H9 (cell line): ENCODE results near the gene TNFRSF18. TPM values are rescaled to one million over a fixed set of nuclear protein-coding genes. Genes with fewer than 3 reads are reported as not detected.

Source experiments
- DNase-seq: peaks from one replicate; pipeline ENCODE4 v3.0.0-alpha.2; 2017
- H2AFZ ChIP-seq: one replicate; pipeline ENCODE4 v1.6.1; 2013; ENCODE audit warnings: mild to moderate bottlenecking, low read length, control low read depth, moderate library complexity
- H2AK5ac ChIP-seq: 2 replicates; pipeline ENCODE4 v1.6.1; 2013; ENCODE audit warnings: low read length, control low read depth, mixed read lengths; ENCODE audit not compliant: insufficient read length
- H2BK120ac ChIP-seq: one replicate; pipeline ENCODE4 v1.6.1; 2013; ENCODE audit warnings: low read depth, mild to moderate bottlenecking, low read length, control low read depth, inconsistent platforms; ENCODE audit not compliant: poor library complexity, severe bottlenecking
- H2BK12ac ChIP-seq: 2 replicates; pipeline ENCODE4 v1.6.1; 2013; ENCODE audit warnings: low read length, control low read depth, mixed read lengths, low read depth; ENCODE audit not compliant: insufficient read length
- H2BK15ac ChIP-seq: 2 replicates; pipeline ENCODE4 v1.6.1; 2013; ENCODE audit warnings: low read depth, low read length, control low read depth
- H2BK20ac ChIP-seq: one replicate; pipeline ENCODE4 v1.6.1; 2013; ENCODE audit warnings: low read depth, mild to moderate bottlenecking, low read length, control low read depth, inconsistent platforms; ENCODE audit not compliant: poor library complexity, severe bottlenecking
- H2BK5ac ChIP-seq: 2 replicates; pipeline ENCODE4 v1.6.1; 2013; ENCODE audit warnings: low read length, control low read depth, mixed read lengths; ENCODE audit not compliant: insufficient read length
- H3K14ac ChIP-seq: 2 replicates; pipeline ENCODE4 v1.6.1; 2013; ENCODE audit warnings: low read length, control low read depth; ENCODE audit not compliant: insufficient read depth
- H3K18ac ChIP-seq: 2 replicates; pipeline ENCODE4 v1.6.1; 2013; ENCODE audit warnings: low read depth, mild to moderate bottlenecking, mixed read lengths, low read length, control low read depth; ENCODE audit not compliant: insufficient read length
- H3K23ac ChIP-seq: 2 replicates; pipeline ENCODE4 v1.6.1; 2013; ENCODE audit warnings: low read length, control low read depth, mixed read lengths, low read depth; ENCODE audit not compliant: insufficient read length
- H3K23me2 ChIP-seq: 2 replicates; pipeline ENCODE4 v1.6.1; 2013; ENCODE audit warnings: low read depth, mild to moderate bottlenecking, mixed read lengths, low read length, control low read depth; ENCODE audit not compliant: insufficient read length, poor library complexity, severe bottlenecking
- H3K27ac ChIP-seq: 2 replicates; pipeline ENCODE4 v1.5.1; 2013; ENCODE audit warnings: low read length, control low read depth, mixed read lengths, low read depth; ENCODE audit not compliant: insufficient read length
- H3K27me3 ChIP-seq: 2 replicates; pipeline ENCODE4 v1.6.1; 2013; ENCODE audit warnings: low read length, control low read depth, inconsistent platforms; ENCODE audit not compliant: insufficient read depth
- H3K4ac ChIP-seq: 2 replicates; pipeline ENCODE4 v1.6.1; 2013; ENCODE audit warnings: low read depth, mild to moderate bottlenecking, control low read depth, inconsistent platforms, low read length, moderate library complexity
- H3K4me1 ChIP-seq: 2 replicates; pipeline ENCODE4 v1.6.1; 2013; ENCODE audit warnings: low read length, control low read depth, inconsistent platforms; ENCODE audit not compliant: insufficient read depth
- H3K4me2 ChIP-seq: 2 replicates; pipeline ENCODE4 v1.6.1; 2013; ENCODE audit warnings: low read length, control low read depth, mixed read lengths; ENCODE audit not compliant: insufficient read length, insufficient read depth
- H3K56ac ChIP-seq: 2 replicates; pipeline ENCODE4 v1.6.1; 2013; ENCODE audit warnings: low read depth, mild to moderate bottlenecking, mixed read lengths, low read length, control low read depth; ENCODE audit not compliant: insufficient read length
- H3K79me1 ChIP-seq: 2 replicates; pipeline ENCODE4 v1.6.1; 2013; ENCODE audit warnings: low read depth, mild to moderate bottlenecking, moderate library complexity, low read length, control low read depth, inconsistent platforms; ENCODE audit not compliant: insufficient read depth, poor library complexity, severe bottlenecking
- H3K79me2 ChIP-seq: 2 replicates; pipeline ENCODE4 v1.6.1; 2013; ENCODE audit warnings: low read length, control low read depth, inconsistent platforms; ENCODE audit not compliant: insufficient read depth
- H3K9ac ChIP-seq: 2 replicates; pipeline ENCODE4 v1.6.1; 2013; ENCODE audit warnings: low read length, control low read depth, mixed read lengths; ENCODE audit not compliant: insufficient read length; ENCODE audit errors: extremely low read depth
- H3K9me3 ChIP-seq: one replicate; pipeline ENCODE4 v1.6.1; 2013; ENCODE audit warnings: low read depth, low read length, inconsistent platforms; ENCODE audit not compliant: control insufficient read depth
- H3T11ph ChIP-seq: one replicate; pipeline ENCODE4 v1.6.1; 2013; ENCODE audit warnings: mild to moderate bottlenecking, low read length, control low read depth, inconsistent platforms
- H4K20me1 ChIP-seq: one replicate; pipeline ENCODE4 v1.6.1; 2013; ENCODE audit not compliant: control insufficient read depth, insufficient read length, insufficient read depth
- H4K5ac ChIP-seq: 2 replicates; pipeline ENCODE4 v1.6.1; 2013; ENCODE audit warnings: low read depth, mild to moderate bottlenecking, mixed read lengths, low read length, control low read depth; ENCODE audit not compliant: insufficient read length
- H4K8ac ChIP-seq: replicated peaks from 2 replicates; pipeline ENCODE4 v1.6.1; 2013; ENCODE audit warnings: low read length, control low read depth, mixed read lengths, low read depth; ENCODE audit not compliant: insufficient read length
- H4K91ac ChIP-seq: 2 replicates; pipeline ENCODE4 v1.6.1; 2013; ENCODE audit warnings: low read depth, mild to moderate bottlenecking, moderate library complexity, mixed read lengths, low read length, control low read depth; ENCODE audit not compliant: insufficient read length
- H3K27ac Mint-ChIP-seq, 3 experiments: 2 replicates in 2 of 3; 3 replicates in 1 of 3; pipeline ENCODE4 v1.8.0; 2020 to 2021; ENCODE audit warnings: mixed read lengths in 3 of 3, mild to moderate bottlenecking in 1 of 3, moderate library complexity in 1 of 3
- H3K27me3 Mint-ChIP-seq: 2 replicates; pipeline ENCODE4 v1.8.0; 2021; ENCODE audit warnings: low read depth, mild to moderate bottlenecking, moderate library complexity, mixed read lengths
- H3K36me3 Mint-ChIP-seq, 3 experiments: 2 replicates in 2 of 3; 3 replicates in 1 of 3; pipeline ENCODE4 v1.8.0; 2020 to 2021; ENCODE audit warnings: low read depth in 3 of 3, mixed read lengths in 3 of 3; ENCODE audit not compliant: insufficient read depth in 1 of 3
- H3K4me1 Mint-ChIP-seq, 2 experiments: 2 replicates each; pipeline ENCODE4 v1.8.0; 2020; ENCODE audit warnings: mixed read lengths in 2 of 2
- H3K4me3 Mint-ChIP-seq, 2 experiments: 2 replicates in 1 of 2; 3 replicates in 1 of 2; pipeline ENCODE4 v1.8.0; 2020 to 2021; ENCODE audit warnings: mild to moderate bottlenecking in 2 of 2, mixed read lengths in 2 of 2, moderate library complexity in 1 of 2
- H3K9me3 Mint-ChIP-seq, 2 experiments: 2 replicates in 1 of 2; 3 replicates in 1 of 2; pipeline ENCODE4 v1.8.0; 2020; ENCODE audit warnings: mild to moderate bottlenecking in 2 of 2, mixed read lengths in 2 of 2, moderate library complexity in 1 of 2
- WGBS: extraction: QIAGEN DNeasy Blood & Tissue Kit; methylation state at CpG from one replicate; pipeline ENCODE4 v1.1.7; 2013; ENCODE audit warnings: missing lambda C conversion rate, low lambda C conversion rate, mixed read lengths; ENCODE audit not compliant: insufficient read length; ENCODE audit errors: extremely low coverage; 5-methylcytosine and 5-hydroxymethylcytosine counted together
- total RNA-seq: library from RNA; stranded (reverse); gene quantifications from 2 replicates; pipeline ENCODE4 v1.2.1, GENCODE V29; 2021
- TF ChIP-seq, protein P1 (sequence below): fragments of 200-600 bp; sonication (generic); conservative IDR thresholded peaks from 3 replicates; pipeline ENCODE4 v1.8.0; 2021; ENCODE audit warnings: antibody characterized with exemption, mild to moderate bottlenecking

TNFRSF18 gene
- total RNA-seq, 1 experiment from 2014 or later = 2.0 TPM

DNA sequence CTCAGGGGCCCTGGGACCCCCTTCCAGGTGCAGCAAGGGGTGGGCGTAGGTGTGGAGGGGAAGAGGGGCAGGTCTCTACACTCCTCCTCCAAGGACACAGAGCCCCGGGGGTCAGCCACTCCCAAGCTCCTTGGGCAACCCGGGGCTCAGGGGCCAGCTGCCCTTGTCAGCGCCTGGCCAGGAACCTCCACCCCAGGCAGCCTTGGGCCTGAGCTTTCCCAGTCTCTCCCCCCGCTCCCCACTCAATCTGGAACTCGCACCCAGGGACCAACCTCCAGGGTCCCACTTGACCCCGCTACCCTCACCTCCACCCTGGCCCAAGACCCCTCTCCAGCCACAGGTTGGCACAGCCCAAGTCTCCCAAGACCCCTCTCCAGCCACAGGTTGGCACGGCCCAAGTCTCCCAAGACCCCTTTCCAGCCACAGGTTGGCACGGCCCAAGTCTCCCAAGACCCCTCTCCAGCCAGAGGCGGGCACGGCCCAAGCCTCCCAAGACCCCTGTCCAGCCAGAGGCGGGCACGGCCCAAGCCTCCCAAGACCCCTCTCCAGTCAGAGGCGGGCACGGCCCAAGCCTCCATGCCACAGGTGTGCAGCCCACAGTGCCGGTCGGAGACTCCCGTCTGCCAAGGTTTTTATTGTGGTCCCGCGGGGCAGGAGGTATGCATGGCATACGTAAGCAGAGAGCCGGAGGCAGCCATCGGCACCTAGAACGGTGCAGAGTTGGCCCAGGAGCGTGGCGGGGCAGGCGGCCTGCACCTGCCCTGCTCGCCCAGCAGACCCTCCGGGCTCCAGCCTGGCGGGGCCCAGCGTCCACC, 4.5 kb upstream of the TNFRSF18 start:
- Histone ChIP-seq H3K23ac (no peak overlapping the region), H4K5ac (no peak overlapping the region), H3K79me1 (no peaks in the 10 kb centered on the region), H3K4me2 (no peak overlapping the region), H3K27ac (no peak overlapping the region), H4K8ac (no peak overlapping the region), H3K27me3 (no peaks in the 10 kb centered on the region; the same call in 1 of the 2 replicates), H3K4me1 (no peaks in the 10 kb centered on the region), H4K20me1 (no peaks in the 10 kb centered on the region), H2BK12ac (no peak overlapping the region), H3K23me2 (no peaks in the 10 kb centered on the region), H2BK15ac (no peak overlapping the region), H3K79me2 (no peaks in the 10 kb centered on the region), H3T11ph (no peak overlapping the region), H3K14ac (no peak overlapping the region), H3K9me3 (no peaks in the 10 kb centered on the region), H2BK5ac (no peak overlapping the region), H4K91ac (no peak overlapping the region), H3K4ac (no peak overlapping the region), H2AFZ (no peak overlapping the region), H3K9ac (no peak overlapping the region), H2BK20ac (no peak overlapping the region), H2BK120ac (no peak overlapping the region), H3K56ac (no peak overlapping the region), H2AK5ac (no peak overlapping the region), H3K18ac (no peak overlapping the region)
- no peak for DNase-seq
- Mint-ChIP-seq H3K27me3 (peaks cover 10% of the 10 kb centered on the region), H3K27ac (no peak overlapping the region), H3K4me3 (no peak overlapping the region), H3K4me1 (peaks cover 2 to 6% of the 10 kb centered on the region in 2 experiments; a peak in 2 of 4 replicates), H3K9me3 (no peaks in the 10 kb centered on the region), H3K36me3 (no peaks in the 10 kb centered on the region)
- TF ChIP-seq, protein P1, sequence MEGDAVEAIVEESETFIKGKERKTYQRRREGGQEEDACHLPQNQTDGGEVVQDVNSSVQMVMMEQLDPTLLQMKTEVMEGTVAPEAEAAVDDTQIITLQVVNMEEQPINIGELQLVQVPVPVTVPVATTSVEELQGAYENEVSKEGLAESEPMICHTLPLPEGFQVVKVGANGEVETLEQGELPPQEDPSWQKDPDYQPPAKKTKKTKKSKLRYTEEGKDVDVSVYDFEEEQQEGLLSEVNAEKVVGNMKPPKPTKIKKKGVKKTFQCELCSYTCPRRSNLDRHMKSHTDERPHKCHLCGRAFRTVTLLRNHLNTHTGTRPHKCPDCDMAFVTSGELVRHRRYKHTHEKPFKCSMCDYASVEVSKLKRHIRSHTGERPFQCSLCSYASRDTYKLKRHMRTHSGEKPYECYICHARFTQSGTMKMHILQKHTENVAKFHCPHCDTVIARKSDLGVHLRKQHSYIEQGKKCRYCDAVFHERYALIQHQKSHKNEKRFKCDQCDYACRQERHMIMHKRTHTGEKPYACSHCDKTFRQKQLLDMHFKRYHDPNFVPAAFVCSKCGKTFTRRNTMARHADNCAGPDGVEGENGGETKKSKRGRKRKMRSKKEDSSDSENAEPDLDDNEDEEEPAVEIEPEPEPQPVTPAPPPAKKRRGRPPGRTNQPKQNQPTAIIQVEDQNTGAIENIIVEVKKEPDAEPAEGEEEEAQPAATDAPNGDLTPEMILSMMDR = no peak
- WGBS = no CpG with 5 or more reads among the region's 31 CpGs
